Endothelial cell (in vitro differentiated cells): ENCODE data around the gene RANBP3. TPM values are rescaled to one million over a fixed set of nuclear protein-coding genes. Genes with fewer than 3 reads are reported as not detected.

Experiments
- DNase-seq: peaks from one replicate; pipeline ENCODE4 v3.0.0; 2021; ENCODE audit warnings: low spot score
- H3K27ac Mint-ChIP-seq: one replicate; pipeline ENCODE4 v1.8.0; 2021; ENCODE audit warnings: mixed read lengths, inconsistent platforms; ENCODE audit not compliant: unreplicated experiment
- H3K27me3 Mint-ChIP-seq: one replicate; pipeline ENCODE4 v1.8.0; 2021; ENCODE audit warnings: mild to moderate bottlenecking, moderate library complexity, mixed read lengths, inconsistent platforms; ENCODE audit not compliant: unreplicated experiment
- H3K36me3 Mint-ChIP-seq: one replicate; pipeline ENCODE4 v1.8.0; 2021; ENCODE audit warnings: mild to moderate bottlenecking, low read depth, mixed read lengths, inconsistent platforms; ENCODE audit not compliant: unreplicated experiment
- H3K4me1 Mint-ChIP-seq: one replicate; pipeline ENCODE4 v1.8.0; 2021; ENCODE audit warnings: mild to moderate bottlenecking, mixed read lengths, inconsistent platforms; ENCODE audit not compliant: unreplicated experiment
- H3K4me3 Mint-ChIP-seq: one replicate; pipeline ENCODE4 v1.8.0; 2021; ENCODE audit warnings: mild to moderate bottlenecking, mixed read lengths, inconsistent platforms; ENCODE audit not compliant: unreplicated experiment
- H3K9me3 Mint-ChIP-seq: one replicate; pipeline ENCODE4 v1.8.0; 2021; ENCODE audit warnings: mixed read lengths, inconsistent platforms; ENCODE audit not compliant: unreplicated experiment
- CTCF ChIP-seq: fragments of 200-600 bp; sonication (generic); IDR thresholded peaks from one replicate; pipeline ENCODE4 v1.5.0; 2021; ENCODE audit warnings: antibody characterized with exemption; ENCODE audit not compliant: unreplicated experiment
- total RNA-seq: library from RNA; stranded (reverse); fragmentation: NEBNext Ultra II Directional; extraction: Animal tissue kit (Norgen Biotek cat#: 25700); gene quantifications from one replicate; pipeline ENCODE4 v1.2.1, GENCODE V29; 2021; ENCODE audit not compliant: unreplicated experiment

The RANBP3 gene
- total RNA-seq, 1 donor from 2014 or later, result 69.5 TPM

DNA sequence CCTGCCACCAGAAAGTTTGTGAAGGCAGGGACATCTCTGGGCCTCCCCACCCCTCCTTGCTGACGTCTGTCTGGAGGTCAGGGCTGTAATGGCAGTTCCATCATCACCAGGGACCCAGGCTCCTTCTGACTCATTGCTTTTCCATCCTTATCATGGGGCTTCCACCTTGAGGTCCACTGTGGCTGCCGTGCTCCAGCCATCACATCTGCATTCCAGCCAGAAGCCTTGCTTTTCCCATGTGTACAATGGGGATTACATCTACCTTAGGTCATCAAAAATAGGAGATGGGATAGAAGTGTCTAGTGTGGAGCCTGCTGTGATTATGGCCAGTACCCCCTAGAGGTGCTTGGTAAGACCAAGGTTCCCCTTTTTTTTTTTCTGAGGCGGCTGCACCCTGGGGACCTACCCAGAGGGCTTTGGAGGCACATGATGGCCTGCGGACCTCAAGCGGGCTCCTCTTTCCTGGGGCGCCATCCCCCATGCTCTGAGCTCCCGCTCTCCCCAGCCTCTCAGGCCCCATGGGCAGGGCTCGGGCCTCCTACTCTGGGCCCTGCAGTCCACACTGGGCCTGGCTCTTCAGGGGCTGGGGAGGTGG, 13.4 kb upstream of the RANBP3 start:
- Mint-ChIP-seq H3K27ac (no peak overlapping the region), H3K9me3 (no peaks in the 10 kb centered on the region), H3K27me3 (peaks cover 8% of the 10 kb centered on the region), H3K4me1 (peaks cover 7% of the 10 kb centered on the region), H3K4me3 (no peak overlapping the region), H3K36me3 (no peaks in the 10 kb centered on the region)
- no peak for DNase-seq
- TF ChIP-seq CTCF, result no peak

DNA sequence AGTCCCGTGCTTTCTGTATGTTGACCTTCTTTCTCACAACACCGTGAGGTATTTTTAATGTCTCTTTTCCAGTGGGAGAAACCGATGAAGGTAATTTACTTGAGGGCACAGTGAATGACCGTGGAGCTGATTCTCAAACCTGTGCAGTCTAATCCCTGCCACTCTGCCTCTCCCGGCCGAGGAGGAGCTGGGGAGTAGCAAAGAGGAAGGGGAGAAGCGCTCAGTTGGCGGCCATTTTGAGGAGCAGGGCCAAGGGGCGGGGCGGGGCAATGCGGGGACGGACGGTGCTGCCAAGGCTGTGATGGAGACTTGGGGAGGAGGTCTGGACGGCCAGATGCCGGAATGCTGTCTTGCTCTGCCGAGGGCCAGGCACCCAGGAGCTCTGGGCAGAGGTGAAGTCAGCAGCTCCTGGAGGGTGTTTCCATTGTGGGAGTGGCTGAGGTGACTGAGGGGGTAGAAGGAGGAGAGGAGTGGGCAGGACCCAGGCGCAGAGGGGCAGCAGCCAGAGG, 12.4 kb upstream of the RANBP3 start:
- H3K4me3 Mint-ChIP-seq, result no peak overlapping the region
- no peak for DNase-seq
- no peak overlapping the region for H3K27ac Mint-ChIP-seq
- H3K4me1 Mint-ChIP-seq, result peaks cover 7% of the 10 kb centered on the region
- H3K27me3 Mint-ChIP-seq, result peaks cover 8% of the 10 kb centered on the region
- no peaks in the 10 kb centered on the region for H3K9me3 Mint-ChIP-seq
- TF ChIP-seq CTCF, result no peak
- H3K36me3 Mint-ChIP-seq, result no peaks in the 10 kb centered on the region

- TF ChIP-seq CTCF, result no peak
- no peak for DNase-seq
- H3K36me3 Mint-ChIP-seq, result no peaks in the 10 kb centered on the region
- no peaks in the 10 kb centered on the region for H3K9me3 Mint-ChIP-seq
- H3K27ac Mint-ChIP-seq, result no peak overlapping the region
- H3K4me1 Mint-ChIP-seq, result peaks cover 11% of the 10 kb centered on the region
- no peak overlapping the region for H3K4me3 Mint-ChIP-seq
- peaks cover 9% of the 10 kb centered on the region for H3K27me3 Mint-ChIP-seq
Observed at GRCh38 chr19:5989388-5990074, 11.6 kb upstream of the RANBP3 start.

- H3K9me3 Mint-ChIP-seq, result no peaks in the 10 kb centered on the region
- peaks cover 11% of the 10 kb centered on the region for H3K4me1 Mint-ChIP-seq
- no peak for DNase-seq
- TF ChIP-seq CTCF, result no peak
- H3K27me3 Mint-ChIP-seq, result peaks cover 9% of the 10 kb centered on the region
- H3K27ac Mint-ChIP-seq, result no peak overlapping the region
- no peaks in the 10 kb centered on the region for H3K36me3 Mint-ChIP-seq
- no peak overlapping the region for H3K4me3 Mint-ChIP-seq
Observed at GRCh38 chr19:5988517-5989387, 10.8 kb upstream of the RANBP3 start.
